NCI-H1417 (cell line): Measurements from ENCODE around the gene GDI1.
A peak's percentile ranks its signal among the peaks of the same experiment; 100 is the strongest.

Experiments
- DNase-seq, 3 experiments: peaks; one replicate each; lab custom pipeline; 2025; lab: John Stamatoyannopoulos, UW

GDI1 gene

GRCh38 chrX:154482786-154483185 lies 45.8 kb downstream of the GDI1 start:
- no peak for DNase-seq

- DNase-seq = no peak
Observed at GRCh38 chrX:154483325-154483724, 46.4 kb downstream of the GDI1 start.

GRCh38 chrX:154484255-154485149 lies 47.5 kb downstream of the GDI1 start:
- DNase-seq = no peak

- peak in 2 of 3 experiments; percentile 41 to 60 for DNase-seq
Observed at GRCh38 chrX:154485150-154486051, 48.4 kb downstream of the GDI1 start.

- peak in 2 of 3 experiments; percentile 54 to 62 for DNase-seq
Observed at GRCh38 chrX:154486052-154486395, 49.1 kb downstream of the GDI1 start.

GRCh38 chrX:154486396-154487207 lies 49.6 kb downstream of the GDI1 start, which contains the start of gene UBL4A:
Gene UBL4A, minus strand, starts transcription at chrX:154486615. Its CDS starts 31 bp downstream, at chrX:154486584.
- peak; percentile 62 to 68 (median 67) for DNase-seq

GRCh38 chrX:154487518-154488290 lies 50.8 kb downstream of the GDI1 start:
- DNase-seq = no peak

GRCh38 chrX:154488336-154489075 lies 51.6 kb downstream of the GDI1 start:
- DNase-seq = no peak

GRCh38 chrX:154489182-154489581 lies 52.2 kb downstream of the GDI1 start:
- DNase-seq = no peak

- peak in 2 of 3 experiments; percentile 46 to 53 for DNase-seq
Observed at GRCh38 chrX:154490021-154490413, 53.1 kb downstream of the GDI1 start.

- DNase-seq = peak; percentile 90 to 97 (median 94)
Observed at GRCh38 chrX:154490414-154491083, 53.6 kb downstream of the GDI1 start, which contains the start of gene SLC10A3. Gene SLC10A3, minus strand, starts transcription at chrX:154490629. Its CDS starts 1,689 bp downstream, at chrX:154488940.
